22Rv1 (cell line): Measurements from ENCODE around the gene HHIP.

ENCODE experiments used
- CTCF ChIP-seq: fragments of 450-650 bp; IDR thresholded peaks from 2 replicates; pipeline ENCODE4 v1.5.1; 2017; ENCODE audit warnings: mild to moderate bottlenecking
- ZFX ChIP-seq: fragments of 450-650 bp; IDR thresholded peaks from 2 replicates; pipeline ENCODE4 v1.6.1; 2017; ENCODE audit warnings: antibody characterized with exemption, borderline replicate concordance

GRCh38 chr4:144683516-144683915, 37.6 kb downstream of the HHIP start:
- TF ChIP-seq CTCF (no peak), ZFX (no peak)
